H9 (cell line): ENCODE results near the gene TDP1. TPM values are rescaled to one million over a fixed set of nuclear protein-coding genes. Genes with fewer than 3 reads are reported as not detected.

Experiments used
- DNase-seq: peaks from one replicate; pipeline ENCODE4 v3.0.0-alpha.2; 2017
- H2AFZ ChIP-seq: one replicate; pipeline ENCODE4 v1.6.1; 2013; ENCODE audit warnings: mild to moderate bottlenecking, low read length, control low read depth, moderate library complexity
- H2AK5ac ChIP-seq: 2 replicates; pipeline ENCODE4 v1.6.1; 2013; ENCODE audit warnings: low read length, control low read depth, mixed read lengths; ENCODE audit not compliant: insufficient read length
- H2BK120ac ChIP-seq: one replicate; pipeline ENCODE4 v1.6.1; 2013; ENCODE audit warnings: low read depth, mild to moderate bottlenecking, low read length, control low read depth, inconsistent platforms; ENCODE audit not compliant: poor library complexity, severe bottlenecking
- H2BK12ac ChIP-seq: 2 replicates; pipeline ENCODE4 v1.6.1; 2013; ENCODE audit warnings: low read length, control low read depth, mixed read lengths, low read depth; ENCODE audit not compliant: insufficient read length
- H2BK15ac ChIP-seq: 2 replicates; pipeline ENCODE4 v1.6.1; 2013; ENCODE audit warnings: low read depth, low read length, control low read depth
- H2BK20ac ChIP-seq: one replicate; pipeline ENCODE4 v1.6.1; 2013; ENCODE audit warnings: low read depth, mild to moderate bottlenecking, low read length, control low read depth, inconsistent platforms; ENCODE audit not compliant: poor library complexity, severe bottlenecking
- H2BK5ac ChIP-seq: 2 replicates; pipeline ENCODE4 v1.6.1; 2013; ENCODE audit warnings: low read length, control low read depth, mixed read lengths; ENCODE audit not compliant: insufficient read length
- H3K14ac ChIP-seq: 2 replicates; pipeline ENCODE4 v1.6.1; 2013; ENCODE audit warnings: low read length, control low read depth; ENCODE audit not compliant: insufficient read depth
- H3K18ac ChIP-seq: 2 replicates; pipeline ENCODE4 v1.6.1; 2013; ENCODE audit warnings: low read depth, mild to moderate bottlenecking, mixed read lengths, low read length, control low read depth; ENCODE audit not compliant: insufficient read length
- H3K23ac ChIP-seq: 2 replicates; pipeline ENCODE4 v1.6.1; 2013; ENCODE audit warnings: low read length, control low read depth, mixed read lengths, low read depth; ENCODE audit not compliant: insufficient read length
- H3K23me2 ChIP-seq: 2 replicates; pipeline ENCODE4 v1.6.1; 2013; ENCODE audit warnings: low read depth, mild to moderate bottlenecking, mixed read lengths, low read length, control low read depth; ENCODE audit not compliant: insufficient read length, poor library complexity, severe bottlenecking
- H3K27ac ChIP-seq: 2 replicates; pipeline ENCODE4 v1.5.1; 2013; ENCODE audit warnings: low read length, control low read depth, mixed read lengths, low read depth; ENCODE audit not compliant: insufficient read length
- H3K27me3 ChIP-seq: 2 replicates; pipeline ENCODE4 v1.6.1; 2013; ENCODE audit warnings: low read length, control low read depth, inconsistent platforms; ENCODE audit not compliant: insufficient read depth
- H3K4ac ChIP-seq: 2 replicates; pipeline ENCODE4 v1.6.1; 2013; ENCODE audit warnings: low read depth, mild to moderate bottlenecking, control low read depth, inconsistent platforms, low read length, moderate library complexity
- H3K4me1 ChIP-seq: 2 replicates; pipeline ENCODE4 v1.6.1; 2013; ENCODE audit warnings: low read length, control low read depth, inconsistent platforms; ENCODE audit not compliant: insufficient read depth
- H3K4me2 ChIP-seq: 2 replicates; pipeline ENCODE4 v1.6.1; 2013; ENCODE audit warnings: low read length, control low read depth, mixed read lengths; ENCODE audit not compliant: insufficient read length, insufficient read depth
- H3K56ac ChIP-seq: 2 replicates; pipeline ENCODE4 v1.6.1; 2013; ENCODE audit warnings: low read depth, mild to moderate bottlenecking, mixed read lengths, low read length, control low read depth; ENCODE audit not compliant: insufficient read length
- H3K79me1 ChIP-seq: 2 replicates; pipeline ENCODE4 v1.6.1; 2013; ENCODE audit warnings: low read depth, mild to moderate bottlenecking, moderate library complexity, low read length, control low read depth, inconsistent platforms; ENCODE audit not compliant: insufficient read depth, poor library complexity, severe bottlenecking
- H3K79me2 ChIP-seq: 2 replicates; pipeline ENCODE4 v1.6.1; 2013; ENCODE audit warnings: low read length, control low read depth, inconsistent platforms; ENCODE audit not compliant: insufficient read depth
- H3K9ac ChIP-seq: 2 replicates; pipeline ENCODE4 v1.6.1; 2013; ENCODE audit warnings: low read length, control low read depth, mixed read lengths; ENCODE audit not compliant: insufficient read length; ENCODE audit errors: extremely low read depth
- H3K9me3 ChIP-seq: one replicate; pipeline ENCODE4 v1.6.1; 2013; ENCODE audit warnings: low read depth, low read length, inconsistent platforms; ENCODE audit not compliant: control insufficient read depth
- H3T11ph ChIP-seq: one replicate; pipeline ENCODE4 v1.6.1; 2013; ENCODE audit warnings: mild to moderate bottlenecking, low read length, control low read depth, inconsistent platforms
- H4K20me1 ChIP-seq: one replicate; pipeline ENCODE4 v1.6.1; 2013; ENCODE audit not compliant: control insufficient read depth, insufficient read length, insufficient read depth
- H4K5ac ChIP-seq: 2 replicates; pipeline ENCODE4 v1.6.1; 2013; ENCODE audit warnings: low read depth, mild to moderate bottlenecking, mixed read lengths, low read length, control low read depth; ENCODE audit not compliant: insufficient read length
- H4K8ac ChIP-seq: replicated peaks from 2 replicates; pipeline ENCODE4 v1.6.1; 2013; ENCODE audit warnings: low read length, control low read depth, mixed read lengths, low read depth; ENCODE audit not compliant: insufficient read length
- H4K91ac ChIP-seq: 2 replicates; pipeline ENCODE4 v1.6.1; 2013; ENCODE audit warnings: low read depth, mild to moderate bottlenecking, moderate library complexity, mixed read lengths, low read length, control low read depth; ENCODE audit not compliant: insufficient read length
- H3K27ac Mint-ChIP-seq, 3 experiments: 2 replicates in 2 of 3; 3 replicates in 1 of 3; pipeline ENCODE4 v1.8.0; 2020 to 2021; ENCODE audit warnings: mixed read lengths in 3 of 3, mild to moderate bottlenecking in 1 of 3, moderate library complexity in 1 of 3
- H3K27me3 Mint-ChIP-seq: 2 replicates; pipeline ENCODE4 v1.8.0; 2021; ENCODE audit warnings: low read depth, mild to moderate bottlenecking, moderate library complexity, mixed read lengths
- H3K36me3 Mint-ChIP-seq, 3 experiments: 2 replicates in 2 of 3; 3 replicates in 1 of 3; pipeline ENCODE4 v1.8.0; 2020 to 2021; ENCODE audit warnings: low read depth in 3 of 3, mixed read lengths in 3 of 3; ENCODE audit not compliant: insufficient read depth in 1 of 3
- H3K4me1 Mint-ChIP-seq, 2 experiments: 2 replicates each; pipeline ENCODE4 v1.8.0; 2020; ENCODE audit warnings: mixed read lengths in 2 of 2
- H3K4me3 Mint-ChIP-seq, 2 experiments: 2 replicates in 1 of 2; 3 replicates in 1 of 2; pipeline ENCODE4 v1.8.0; 2020 to 2021; ENCODE audit warnings: mild to moderate bottlenecking in 2 of 2, mixed read lengths in 2 of 2, moderate library complexity in 1 of 2
- H3K9me3 Mint-ChIP-seq, 2 experiments: 2 replicates in 1 of 2; 3 replicates in 1 of 2; pipeline ENCODE4 v1.8.0; 2020; ENCODE audit warnings: mild to moderate bottlenecking in 2 of 2, mixed read lengths in 2 of 2, moderate library complexity in 1 of 2
- WGBS: extraction: QIAGEN DNeasy Blood & Tissue Kit; methylation state at CpG from one replicate; pipeline ENCODE4 v1.1.7; 2013; ENCODE audit warnings: missing lambda C conversion rate, low lambda C conversion rate, mixed read lengths; ENCODE audit not compliant: insufficient read length; ENCODE audit errors: extremely low coverage; 5-methylcytosine and 5-hydroxymethylcytosine counted together
- total RNA-seq: library from RNA; stranded (reverse); gene quantifications from 2 replicates; pipeline ENCODE4 v1.2.1, GENCODE V29; 2021
- TF ChIP-seq, protein P1 (sequence below): fragments of 200-600 bp; sonication (generic); conservative IDR thresholded peaks from 3 replicates; pipeline ENCODE4 v1.8.0; 2021; ENCODE audit warnings: antibody characterized with exemption, mild to moderate bottlenecking

The TDP1 gene
- total RNA-seq, 1 experiment from 2014 or later, result 53.4 TPM

GRCh38 chr14:90060312-90060964 is 104.7 kb downstream of the TDP1 start:
- Histone ChIP-seq H3K23ac (no peak overlapping the region), H3K79me1 (no peaks in the 10 kb centered on the region), H4K91ac (no peak overlapping the region), H3K9ac (peak overlapping the region; percentile 41), H2AK5ac (no peak overlapping the region), H2BK12ac (no peak overlapping the region), H3K4me2 (peak overlapping the region; percentile 78), H3K23me2 (peaks cover 25% of the 10 kb centered on the region), H2BK20ac (no peak overlapping the region), H2BK120ac (no peak overlapping the region), H4K8ac (no peak overlapping the region), H3K56ac (no peak overlapping the region), H4K20me1 (no peaks in the 10 kb centered on the region), H3K27ac (no peak overlapping the region), H3K27me3 (peaks cover 37% of the 10 kb centered on the region; the same call in 1 of the 2 replicates), H3K4me1 (peaks cover 3% of the 10 kb centered on the region; the same call in 1 of the 2 replicates), H2BK15ac (no peak overlapping the region; the same call in 1 of the 2 replicates), H3K14ac (no peak overlapping the region), H3T11ph (no peak overlapping the region), H3K18ac (no peak overlapping the region), H4K5ac (no peak overlapping the region), H3K79me2 (no peaks in the 10 kb centered on the region), H3K9me3 (no peaks in the 10 kb centered on the region), H3K4ac (no peak overlapping the region), H2BK5ac (no peak overlapping the region), H2AFZ (peak overlapping the region; percentile 19)
- Mint-ChIP-seq H3K4me3 (peak overlapping the region; percentile 72 to 92), H3K27me3 (peaks cover 84% of the 10 kb centered on the region), H3K36me3 (peaks cover 0 to 2% (median 0%) of the 10 kb centered on the region in 3 experiments; a peak in 2 of 7 replicates), H3K9me3 (peaks cover 2 to 5% of the 10 kb centered on the region in 2 experiments; a peak in 3 of 5 replicates), H3K4me1 (peaks cover 25 to 40% of the 10 kb centered on the region in 2 experiments), H3K27ac (no peak overlapping the region)
- peak; percentile 83 for DNase-seq
- TF ChIP-seq, protein P1, sequence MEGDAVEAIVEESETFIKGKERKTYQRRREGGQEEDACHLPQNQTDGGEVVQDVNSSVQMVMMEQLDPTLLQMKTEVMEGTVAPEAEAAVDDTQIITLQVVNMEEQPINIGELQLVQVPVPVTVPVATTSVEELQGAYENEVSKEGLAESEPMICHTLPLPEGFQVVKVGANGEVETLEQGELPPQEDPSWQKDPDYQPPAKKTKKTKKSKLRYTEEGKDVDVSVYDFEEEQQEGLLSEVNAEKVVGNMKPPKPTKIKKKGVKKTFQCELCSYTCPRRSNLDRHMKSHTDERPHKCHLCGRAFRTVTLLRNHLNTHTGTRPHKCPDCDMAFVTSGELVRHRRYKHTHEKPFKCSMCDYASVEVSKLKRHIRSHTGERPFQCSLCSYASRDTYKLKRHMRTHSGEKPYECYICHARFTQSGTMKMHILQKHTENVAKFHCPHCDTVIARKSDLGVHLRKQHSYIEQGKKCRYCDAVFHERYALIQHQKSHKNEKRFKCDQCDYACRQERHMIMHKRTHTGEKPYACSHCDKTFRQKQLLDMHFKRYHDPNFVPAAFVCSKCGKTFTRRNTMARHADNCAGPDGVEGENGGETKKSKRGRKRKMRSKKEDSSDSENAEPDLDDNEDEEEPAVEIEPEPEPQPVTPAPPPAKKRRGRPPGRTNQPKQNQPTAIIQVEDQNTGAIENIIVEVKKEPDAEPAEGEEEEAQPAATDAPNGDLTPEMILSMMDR, result peak; percentile 82
- WGBS, result no CpG with 5 or more reads among the region's 80 CpGs
